Bronchial epithelial cell (primary cell): Measurements from ENCODE around the gene FKBP2. TPM values are rescaled to one million over a fixed set of nuclear protein-coding genes. Genes with fewer than 3 reads are reported as not detected.

ENCODE experiments used
- DNase-seq: peaks from one replicate; pipeline ENCODE4 v3.0.0-alpha.2; 2010; ENCODE audit warnings: low read depth
- FAIRE-seq: peaks from 2 replicates; lab custom pipeline; 2011; peaks lifted over from hg19 to GRCh38; lab: Jason Lieb, UNC
- H3K27me3 ChIP-seq: 2 replicates; pipeline ENCODE4 v1.5.1; 2011; ENCODE audit warnings: low read length; ENCODE audit not compliant: control insufficient read depth, insufficient read depth
- H3K36me3 ChIP-seq: 2 replicates; pipeline ENCODE4 v1.5.1; 2011; ENCODE audit warnings: low read length; ENCODE audit not compliant: control insufficient read depth, insufficient read depth
- H3K4me3 ChIP-seq: 2 replicates; pipeline ENCODE4 v1.5.1; 2011; ENCODE audit warnings: mild to moderate bottlenecking, low read depth, low read length, control low read depth
- total RNA-seq: library from RNA; depleted of rRNA; stranded (reverse); fragments of >200 nt; gene quantifications from 2 replicates; pipeline ENCODE4 v1.2.1, GENCODE V29; 2014
- TF ChIP-seq, protein P1 (sequence below): IDR thresholded peaks from 2 replicates; pipeline ENCODE4 v1.5.1; 2011; ENCODE audit warnings: mild to moderate bottlenecking, moderate library complexity, low read length, control low read depth, inconsistent platforms; ENCODE audit not compliant: insufficient read depth, severe bottlenecking

The FKBP2 gene
- total RNA-seq, 1 donor from 2014 or later = 45.0 TPM

DNA sequence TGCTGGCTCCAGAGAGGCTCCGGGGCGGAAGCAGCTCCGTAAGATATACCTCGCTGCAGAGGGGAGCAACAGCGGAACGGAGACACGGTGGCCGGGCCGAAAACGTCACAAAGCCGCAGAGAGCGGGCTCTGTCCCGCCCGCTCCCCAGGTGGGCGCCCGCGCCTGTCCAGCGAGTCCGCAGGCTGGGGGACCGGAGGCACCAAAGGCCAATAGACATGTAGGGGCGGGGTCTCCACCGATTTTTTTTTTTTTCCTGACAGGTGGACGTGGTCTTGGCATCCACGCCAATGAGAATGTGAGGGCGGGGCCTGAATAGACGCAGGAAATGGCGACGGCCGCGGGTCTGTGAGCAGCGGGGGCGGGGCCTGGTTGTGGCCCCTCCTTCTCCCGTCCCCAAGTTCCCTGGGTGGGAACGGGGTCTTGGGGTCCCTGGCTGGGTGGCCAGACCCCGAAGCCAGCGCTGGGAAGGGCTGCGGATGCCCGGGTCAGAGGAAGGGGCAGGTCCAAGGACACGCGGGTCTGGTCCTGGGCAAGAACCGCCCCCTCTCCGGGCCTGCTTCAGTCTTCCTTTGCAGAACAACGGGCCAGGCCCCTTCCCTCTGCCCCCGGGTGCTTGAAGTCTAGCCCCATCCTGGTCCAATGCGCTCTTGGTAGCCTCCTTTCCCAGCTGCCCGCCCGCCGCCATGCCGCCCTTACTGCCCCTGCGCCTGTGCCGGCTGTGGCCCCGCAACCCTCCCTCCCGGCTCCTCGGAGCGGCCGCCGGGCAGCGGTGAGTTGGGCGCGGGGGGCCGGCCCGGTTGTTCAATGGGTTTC, 10.5 kb upstream of the FKBP2 start, which contains the start of gene DNAJC4:
Gene DNAJC4 (plus strand): TSS at position 378 of the 814 bp plus-strand sequence. CDS start 307 bp downstream, at position 685.
- DNase-seq (peak; percentile 81), FAIRE-seq (no peak)
- H3K4me3 ChIP-seq = peak within 1 kb of the TSS; percentile 86
- H3K36me3 ChIP-seq = no peaks in the 10 kb centered on the region
- TF ChIP-seq, protein P1, sequence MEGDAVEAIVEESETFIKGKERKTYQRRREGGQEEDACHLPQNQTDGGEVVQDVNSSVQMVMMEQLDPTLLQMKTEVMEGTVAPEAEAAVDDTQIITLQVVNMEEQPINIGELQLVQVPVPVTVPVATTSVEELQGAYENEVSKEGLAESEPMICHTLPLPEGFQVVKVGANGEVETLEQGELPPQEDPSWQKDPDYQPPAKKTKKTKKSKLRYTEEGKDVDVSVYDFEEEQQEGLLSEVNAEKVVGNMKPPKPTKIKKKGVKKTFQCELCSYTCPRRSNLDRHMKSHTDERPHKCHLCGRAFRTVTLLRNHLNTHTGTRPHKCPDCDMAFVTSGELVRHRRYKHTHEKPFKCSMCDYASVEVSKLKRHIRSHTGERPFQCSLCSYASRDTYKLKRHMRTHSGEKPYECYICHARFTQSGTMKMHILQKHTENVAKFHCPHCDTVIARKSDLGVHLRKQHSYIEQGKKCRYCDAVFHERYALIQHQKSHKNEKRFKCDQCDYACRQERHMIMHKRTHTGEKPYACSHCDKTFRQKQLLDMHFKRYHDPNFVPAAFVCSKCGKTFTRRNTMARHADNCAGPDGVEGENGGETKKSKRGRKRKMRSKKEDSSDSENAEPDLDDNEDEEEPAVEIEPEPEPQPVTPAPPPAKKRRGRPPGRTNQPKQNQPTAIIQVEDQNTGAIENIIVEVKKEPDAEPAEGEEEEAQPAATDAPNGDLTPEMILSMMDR = no peak
- no peaks in the 10 kb centered on the region for H3K27me3 ChIP-seq

GRCh38 chr11:64230985-64231365, 9.9 kb upstream of the FKBP2 start:
- TF ChIP-seq, protein P1 = no peak
- H3K27me3 ChIP-seq = no peaks in the 10 kb centered on the region
- no peak for FAIRE-seq

GRCh38 chr11:64231546-64231945, 9.3 kb upstream of the FKBP2 start:
- no peaks in the 10 kb centered on the region for H3K36me3 ChIP-seq
- DNase-seq = no peak
- no peak for FAIRE-seq

More at GRCh38 chr11:64230985-64231365, 9.9 kb upstream of the FKBP2 start:
- no peak for DNase-seq
- H3K36me3 ChIP-seq = no peaks in the 10 kb centered on the region
- peak overlapping the region; percentile 86 for H3K4me3 ChIP-seq

DNA sequence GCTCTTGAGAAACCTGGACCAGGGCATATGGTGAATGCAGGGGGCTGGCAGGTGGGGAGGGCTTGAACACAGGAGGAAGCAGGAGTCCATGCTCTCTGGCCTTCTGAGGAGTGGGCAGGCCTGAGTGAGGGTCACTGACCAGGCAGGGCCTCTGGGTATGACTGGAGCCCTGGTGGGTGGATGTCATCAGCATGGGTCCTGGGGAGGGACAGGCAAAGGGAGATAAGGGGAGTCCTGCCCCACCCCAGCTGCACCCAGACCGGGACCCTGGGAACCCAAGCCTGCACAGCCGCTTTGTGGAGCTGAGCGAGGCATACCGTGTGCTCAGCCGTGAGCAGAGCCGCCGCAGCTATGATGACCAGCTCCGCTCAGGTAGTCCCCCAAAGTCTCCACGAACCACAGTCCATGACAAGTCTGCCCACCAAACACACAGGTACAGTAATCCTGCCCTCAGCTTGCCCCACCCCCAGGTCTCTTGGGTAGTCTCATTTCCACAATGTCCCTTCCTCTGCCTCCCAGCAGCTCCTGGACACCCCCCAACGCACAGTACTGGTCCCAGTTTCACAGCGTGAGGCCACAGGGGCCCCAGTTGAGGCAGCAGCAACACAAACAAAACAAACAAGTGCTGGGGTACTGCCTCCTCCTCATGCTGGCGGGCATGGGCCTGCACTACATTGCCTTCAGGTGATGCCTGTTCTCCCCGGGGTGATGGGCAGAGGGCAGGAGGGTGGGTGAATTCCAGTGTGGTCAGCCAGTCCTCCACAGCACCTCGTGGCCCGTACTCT, 8.5 kb upstream of the FKBP2 start:
- DNase-seq (no peak), FAIRE-seq (no peak)
- Histone ChIP-seq H3K4me3 (no peak overlapping the region), H3K27me3 (no peaks in the 10 kb centered on the region), H3K36me3 (no peaks in the 10 kb centered on the region)
- TF ChIP-seq, protein P1 = no peak

More at GRCh38 chr11:64231546-64231945, 9.3 kb upstream of the FKBP2 start:
- no peak overlapping the region for H3K4me3 ChIP-seq
- no peaks in the 10 kb centered on the region for H3K27me3 ChIP-seq
- TF ChIP-seq, protein P1 = no peak

DNA sequence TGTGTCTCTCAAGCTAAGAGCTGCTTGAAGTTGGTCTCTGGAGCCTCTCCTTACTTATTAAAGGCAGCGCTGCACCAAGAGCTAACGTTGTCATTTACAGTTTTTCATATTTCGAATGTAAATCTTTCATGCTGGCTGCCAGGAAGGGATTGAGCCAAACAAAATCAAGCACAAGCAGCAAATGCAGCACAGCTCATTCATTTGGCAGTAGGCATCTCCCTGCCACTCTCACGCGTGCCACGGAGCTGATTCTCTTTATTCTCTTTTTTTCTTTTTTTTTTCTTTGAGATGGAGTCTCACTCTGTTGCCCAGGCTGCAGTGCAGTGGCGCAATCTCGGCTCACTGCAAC, 8.0 kb upstream of the FKBP2 start:
- FAIRE-seq = no peak
- TF ChIP-seq, protein P1 = no peak

More for the DNA sequence above, 8.0 kb upstream of the FKBP2 start:
- no peaks in the 10 kb centered on the region for H3K27me3 ChIP-seq
- no peaks in the 10 kb centered on the region for H3K36me3 ChIP-seq
- no peak for DNase-seq
- H3K4me3 ChIP-seq = no peak overlapping the region
